Sigmoid colon (tissue), 4 donors: ENCODE results near the gene MYMX.

Source experiments
- POLR2AphosphoS5 ChIP-seq, 4 donors: sonication (generic); formaldehyde crosslinking; IDR thresholded peaks; one replicate each; pipeline ENCODE4 v1.6.1; 2017; ENCODE audit warnings: antibody characterized with exemption in 4 of 4
- TF ChIP-seq, protein P1 (sequence below), 4 experiments: fragments of 450-650 bp in 3 of 4; fragments of 200-600 bp in 1 of 4; IDR thresholded peaks; one replicate each; pipeline ENCODE4 v1.5.1; 2016 to 2019; ENCODE audit warnings: antibody characterized with exemption in 4 of 4, mild to moderate bottlenecking in 3 of 4, moderate library complexity in 2 of 4

DNA sequence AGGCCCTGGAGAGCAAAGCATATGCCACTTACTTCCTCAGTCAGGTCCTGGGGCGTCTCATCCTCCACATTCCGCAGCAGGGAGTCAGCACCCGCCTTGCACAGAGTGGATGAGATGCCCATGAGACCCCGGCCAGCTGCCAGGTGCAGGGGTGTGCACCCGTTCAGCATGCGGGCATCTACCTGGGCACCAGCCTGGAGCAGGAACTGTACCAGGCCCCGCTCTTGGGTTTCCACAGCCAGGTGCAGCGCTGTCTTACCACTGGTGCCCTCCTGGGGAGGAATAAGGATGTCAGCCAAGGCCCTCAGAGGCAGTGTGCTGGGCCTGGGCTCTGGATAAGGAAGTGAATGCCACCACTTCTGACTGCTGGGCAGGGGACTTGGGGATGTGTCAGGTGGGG lies 43.3 kb downstream of the MYMX start:
- TF ChIP-seq, protein P1, sequence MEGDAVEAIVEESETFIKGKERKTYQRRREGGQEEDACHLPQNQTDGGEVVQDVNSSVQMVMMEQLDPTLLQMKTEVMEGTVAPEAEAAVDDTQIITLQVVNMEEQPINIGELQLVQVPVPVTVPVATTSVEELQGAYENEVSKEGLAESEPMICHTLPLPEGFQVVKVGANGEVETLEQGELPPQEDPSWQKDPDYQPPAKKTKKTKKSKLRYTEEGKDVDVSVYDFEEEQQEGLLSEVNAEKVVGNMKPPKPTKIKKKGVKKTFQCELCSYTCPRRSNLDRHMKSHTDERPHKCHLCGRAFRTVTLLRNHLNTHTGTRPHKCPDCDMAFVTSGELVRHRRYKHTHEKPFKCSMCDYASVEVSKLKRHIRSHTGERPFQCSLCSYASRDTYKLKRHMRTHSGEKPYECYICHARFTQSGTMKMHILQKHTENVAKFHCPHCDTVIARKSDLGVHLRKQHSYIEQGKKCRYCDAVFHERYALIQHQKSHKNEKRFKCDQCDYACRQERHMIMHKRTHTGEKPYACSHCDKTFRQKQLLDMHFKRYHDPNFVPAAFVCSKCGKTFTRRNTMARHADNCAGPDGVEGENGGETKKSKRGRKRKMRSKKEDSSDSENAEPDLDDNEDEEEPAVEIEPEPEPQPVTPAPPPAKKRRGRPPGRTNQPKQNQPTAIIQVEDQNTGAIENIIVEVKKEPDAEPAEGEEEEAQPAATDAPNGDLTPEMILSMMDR (IDR thresholded peaks at IDR 0.05): no peak
- TF ChIP-seq POLR2AphosphoS5 (IDR thresholded peaks at IDR 0.05): no peak
